Muscle layer of duodenum (tissue), 2 donors: ENCODE results near the gene INPP5E.
"Not testable (repeated sequence)": the region's sequence is repeated elsewhere in the genome, so short reads cannot be mapped to it uniquely, and the experiment has no call there.

Experiments used
- H3K27ac ChIP-seq: one replicate; pipeline ENCODE4 v1.7.0; 2013; ENCODE audit warnings: mild to moderate bottlenecking, low read length
- H3K27me3 ChIP-seq: one replicate; pipeline ENCODE4 v1.7.0; 2013; ENCODE audit warnings: low read depth, mild to moderate bottlenecking, control low read depth, low read length
- H3K36me3 ChIP-seq, 2 donors: one replicate each; pipeline ENCODE4 v1.7.0; 2013; ENCODE audit warnings: low read length in 2 of 2, control low read depth in 1 of 2, mild to moderate bottlenecking in 1 of 2; ENCODE audit not compliant: insufficient read depth in 2 of 2, control insufficient read depth in 1 of 2
- H3K4me1 ChIP-seq, 2 donors: one replicate each; pipeline ENCODE4 v1.7.0; 2013; ENCODE audit warnings: low read length in 2 of 2, mild to moderate bottlenecking in 2 of 2, control low read depth in 1 of 2, moderate library complexity in 1 of 2; ENCODE audit not compliant: insufficient read depth in 2 of 2, control insufficient read depth in 1 of 2
- H3K4me3 ChIP-seq, 2 donors: one replicate each; pipeline ENCODE4 v1.7.0; 2013; ENCODE audit warnings: low read length in 2 of 2, low read depth in 1 of 2, mild to moderate bottlenecking in 1 of 2
- H3K9me3 ChIP-seq, 2 donors: one replicate each; pipeline ENCODE4 v1.7.0; 2013; ENCODE audit warnings: low read length in 2 of 2, control low read depth in 1 of 2, mild to moderate bottlenecking in 1 of 2; ENCODE audit not compliant: control insufficient read depth in 1 of 2
- donor health status: healthy.

INPP5E gene

GRCh38 chr9:136432591-136432990 is 7.1 kb downstream of the INPP5E start:
- Histone ChIP-seq H3K27me3 (no peaks in the 10 kb centered on the region), H3K9me3 (no peaks in the 10 kb centered on the region), H3K4me3 (no peak overlapping the region), H3K27ac (no peak overlapping the region), H3K4me1 (peaks cover 7 to 21% of the 10 kb centered on the region in 2 donors), H3K36me3 (peaks cover 4 to 36% of the 10 kb centered on the region in 2 donors)

- peaks cover 4 to 36% of the 10 kb centered on the region in 2 donors for H3K36me3 ChIP-seq
- no peaks in the 10 kb centered on the region for H3K27me3 ChIP-seq
- H3K4me1 ChIP-seq, result peaks cover 0 to 14% of the 10 kb centered on the region in 2 donors
- H3K9me3 ChIP-seq, result no peaks in the 10 kb centered on the region
- H3K4me3 ChIP-seq, result no peak overlapping the region
- no peak overlapping the region for H3K27ac ChIP-seq
Observed at GRCh38 chr9:136431782-136432350, 7.8 kb downstream of the INPP5E start.

GRCh38 chr9:136430588-136431234 is 8.9 kb downstream of the INPP5E start:
- Histone ChIP-seq H3K36me3 (peaks cover 4 to 36% of the 10 kb centered on the region in 2 donors), H3K27me3 (no peaks in the 10 kb centered on the region), H3K9me3 (no peaks in the 10 kb centered on the region), H3K4me1 (peaks cover 0 to 6% of the 10 kb centered on the region in 2 donors), H3K27ac (no peak overlapping the region), H3K4me3 (no peak overlapping the region)

GRCh38 chr9:136429683-136430491 is 9.8 kb downstream of the INPP5E start:
- Histone ChIP-seq H3K36me3 (peaks cover 4 to 36% of the 10 kb centered on the region in 2 donors), H3K27me3 (no peaks in the 10 kb centered on the region), H3K4me1 (peaks cover 0 to 3% of the 10 kb centered on the region in 2 donors), H3K9me3 (no peaks in the 10 kb centered on the region), H3K27ac (no peak overlapping the region), H3K4me3 (no peak overlapping the region)

- no peaks in the 10 kb centered on the region for H3K9me3 ChIP-seq
- no peak overlapping the region for H3K4me3 ChIP-seq
- no peaks in the 10 kb centered on the region for H3K4me1 ChIP-seq
- H3K27ac ChIP-seq, result no peak overlapping the region
- H3K36me3 ChIP-seq, result peaks cover 10 to 39% of the 10 kb centered on the region in 2 donors
- no peaks in the 10 kb centered on the region for H3K27me3 ChIP-seq
Observed at GRCh38 chr9:136429075-136429628, 10.5 kb downstream of the INPP5E start.

GRCh38 chr9:136426787-136427186 is 12.9 kb downstream of the INPP5E start:
- H3K4me3 ChIP-seq, result no peak overlapping the region
- no peaks in the 10 kb centered on the region for H3K27me3 ChIP-seq
- H3K9me3 ChIP-seq, result no peaks in the 10 kb centered on the region
- H3K27ac ChIP-seq, result no peak overlapping the region
- no peaks in the 10 kb centered on the region for H3K4me1 ChIP-seq
- peaks cover 18 to 52% of the 10 kb centered on the region in 2 donors for H3K36me3 ChIP-seq

- H3K36me3 ChIP-seq, result peaks cover 24 to 58% of the 10 kb centered on the region in 2 donors
- H3K9me3 ChIP-seq, H3K27ac ChIP-seq, H3K27me3 ChIP-seq, H3K4me3 ChIP-seq, H3K4me1 ChIP-seq: not testable (repeated sequence)
Observed at GRCh38 chr9:136425367-136425766, 14.3 kb downstream of the INPP5E start.

- Histone ChIP-seq H3K27ac (no peak overlapping the region), H3K27me3 (no peaks in the 10 kb centered on the region), H3K36me3 (peaks cover 21 to 54% of the 10 kb centered on the region in 2 donors), H3K4me1 (no peaks in the 10 kb centered on the region), H3K9me3 (no peaks in the 10 kb centered on the region), H3K4me3 (no peak overlapping the region)
Observed at GRCh38 chr9:136424750-136425362, 14.8 kb downstream of the INPP5E start.

GRCh38 chr9:136423432-136424146 is 16.1 kb downstream of the INPP5E start:
- Histone ChIP-seq H3K27me3 (no peaks in the 10 kb centered on the region), H3K27ac (no peak overlapping the region), H3K9me3 (no peaks in the 10 kb centered on the region), H3K4me1 (no peaks in the 10 kb centered on the region), H3K4me3 (no peak overlapping the region), H3K36me3 (peaks cover 26 to 54% of the 10 kb centered on the region in 2 donors)

- H3K9me3 ChIP-seq, result no peaks in the 10 kb centered on the region
- H3K4me3 ChIP-seq, result no peak overlapping the region
- no peaks in the 10 kb centered on the region for H3K27me3 ChIP-seq
- H3K4me1 ChIP-seq, result no peaks in the 10 kb centered on the region
- no peak overlapping the region for H3K27ac ChIP-seq
- H3K36me3 ChIP-seq, result peaks cover 33 to 61% of the 10 kb centered on the region in 2 donors
Observed at GRCh38 chr9:136422876-136423275, 16.8 kb downstream of the INPP5E start.
